Ascending aorta (tissue), 2 donors: ENCODE data around the gene GATB. TPM values are rescaled to one million over a fixed set of nuclear protein-coding genes. Genes with fewer than 3 reads are reported as not detected.

Experiments
- DNase-seq, 2 donors: peaks; one replicate each; pipeline ENCODE4 v3.0.0-alpha.2; 2019; ENCODE audit warnings: low spot score in 2 of 2
- H3K27ac ChIP-seq, 2 donors: fragments of 200-600 bp; sonication (generic); one replicate each; pipeline ENCODE4 v1.5.1; 2016 to 2017; ENCODE audit warnings: mild to moderate bottlenecking in 1 of 2
- H3K27me3 ChIP-seq: fragments of 200-600 bp; sonication (generic); one replicate; pipeline ENCODE4 v1.5.1; 2017
- H3K36me3 ChIP-seq, 2 donors: fragments of 200-600 bp; sonication (generic); one replicate each; pipeline ENCODE4 v1.5.1; 2016
- H3K4me1 ChIP-seq, 2 donors: fragments of 200-600 bp; sonication (generic); one replicate each; pipeline ENCODE4 v1.5.1; 2016 to 2017; ENCODE audit warnings: mild to moderate bottlenecking in 1 of 2
- H3K4me3 ChIP-seq, 2 donors: fragments of 200-600 bp; sonication (generic); one replicate each; pipeline ENCODE4 v1.5.1; 2016 to 2017; ENCODE audit warnings: mild to moderate bottlenecking in 1 of 2
- H3K9me3 ChIP-seq, 2 donors: fragments of 200-600 bp; sonication (generic); one replicate each; pipeline ENCODE4 v1.5.1; 2016
- intact Hi-C: fragments of 100-400 bp; cut with DNase I; formaldehyde crosslinking; loops from one replicate; pipeline ENCODE4 v1.15.1; 2023
- total RNA-seq: library from RNA; depleted of rRNA; stranded (reverse); fragments of >200 nt; gene quantifications from one replicate; pipeline ENCODE4 v1.1.0, GENCODE V29; 2016
- TF ChIP-seq, protein P1 (sequence below), 3 experiments: fragments of 200-600 bp in 2 of 3; fragments of 450-650 bp in 1 of 3; sonication (generic) in 2 of 3; IDR thresholded peaks; one replicate each; pipeline ENCODE4 v1.5.1; 2016 to 2019; ENCODE audit warnings: antibody characterized with exemption in 3 of 3, mild to moderate bottlenecking in 1 of 3, moderate library complexity in 1 of 3

The GATB gene
- total RNA-seq, 1 donor from 2014 or later, result 16.7 TPM

DNA sequence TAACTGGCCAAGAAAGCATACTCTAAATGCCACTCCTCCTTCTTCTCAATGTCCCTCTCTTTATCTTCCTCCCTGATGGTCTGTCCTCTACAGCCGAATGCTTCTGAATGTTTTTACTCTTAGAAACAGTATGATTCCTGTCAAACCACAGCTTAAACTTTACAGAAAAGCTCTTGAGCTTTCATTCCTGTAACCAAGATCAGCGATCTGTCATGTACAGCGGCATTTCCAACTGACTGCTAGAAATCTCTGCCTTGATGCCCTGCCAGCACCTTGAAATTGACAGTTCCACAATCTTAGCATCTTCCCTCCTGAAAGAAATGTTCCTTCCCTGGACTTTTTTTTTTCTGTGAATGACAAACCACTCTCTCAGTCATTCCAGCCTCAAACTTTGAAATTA lies 11.5 kb upstream of the GATB start:
- Histone ChIP-seq H3K4me1 (no peaks in the 10 kb centered on the region), H3K27ac (no peak overlapping the region), H3K36me3 (no peaks in the 10 kb centered on the region), H3K27me3 (no peaks in the 10 kb centered on the region), H3K9me3 (no peaks in the 10 kb centered on the region), H3K4me3 (no peak overlapping the region)
- TF ChIP-seq, protein P1, sequence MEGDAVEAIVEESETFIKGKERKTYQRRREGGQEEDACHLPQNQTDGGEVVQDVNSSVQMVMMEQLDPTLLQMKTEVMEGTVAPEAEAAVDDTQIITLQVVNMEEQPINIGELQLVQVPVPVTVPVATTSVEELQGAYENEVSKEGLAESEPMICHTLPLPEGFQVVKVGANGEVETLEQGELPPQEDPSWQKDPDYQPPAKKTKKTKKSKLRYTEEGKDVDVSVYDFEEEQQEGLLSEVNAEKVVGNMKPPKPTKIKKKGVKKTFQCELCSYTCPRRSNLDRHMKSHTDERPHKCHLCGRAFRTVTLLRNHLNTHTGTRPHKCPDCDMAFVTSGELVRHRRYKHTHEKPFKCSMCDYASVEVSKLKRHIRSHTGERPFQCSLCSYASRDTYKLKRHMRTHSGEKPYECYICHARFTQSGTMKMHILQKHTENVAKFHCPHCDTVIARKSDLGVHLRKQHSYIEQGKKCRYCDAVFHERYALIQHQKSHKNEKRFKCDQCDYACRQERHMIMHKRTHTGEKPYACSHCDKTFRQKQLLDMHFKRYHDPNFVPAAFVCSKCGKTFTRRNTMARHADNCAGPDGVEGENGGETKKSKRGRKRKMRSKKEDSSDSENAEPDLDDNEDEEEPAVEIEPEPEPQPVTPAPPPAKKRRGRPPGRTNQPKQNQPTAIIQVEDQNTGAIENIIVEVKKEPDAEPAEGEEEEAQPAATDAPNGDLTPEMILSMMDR (IDR thresholded peaks at IDR 0.05), result no peak
- intact Hi-C loops, result no loop called here
- DNase-seq, result no peak

DNA sequence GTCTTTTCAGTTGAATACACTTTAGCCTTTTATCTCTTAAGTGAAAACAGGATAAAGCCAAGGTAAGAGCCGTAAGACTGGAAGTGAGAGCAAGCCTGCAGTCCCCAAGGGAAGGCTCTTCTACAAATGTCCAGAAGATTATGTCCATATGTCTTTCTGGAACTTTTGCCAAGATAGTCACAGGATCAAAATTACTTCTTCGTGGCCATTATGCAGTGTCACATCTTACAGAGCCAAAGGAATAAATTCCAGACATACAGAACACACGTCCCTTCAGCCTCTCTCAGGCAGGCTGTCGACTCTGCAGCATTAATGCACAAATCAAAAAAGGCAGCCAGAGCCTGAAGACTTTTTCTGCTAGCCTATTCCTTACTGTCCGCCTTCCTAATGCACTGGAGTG lies 10.9 kb upstream of the GATB start:
- Histone ChIP-seq H3K4me3 (no peak overlapping the region), H3K27me3 (no peaks in the 10 kb centered on the region), H3K27ac (no peak overlapping the region), H3K36me3 (no peaks in the 10 kb centered on the region), H3K4me1 (no peaks in the 10 kb centered on the region), H3K9me3 (no peaks in the 10 kb centered on the region)
- TF ChIP-seq, protein P1 (IDR thresholded peaks at IDR 0.05), result no peak
- intact Hi-C loops, result no loop called here
- no peak for DNase-seq

DNA sequence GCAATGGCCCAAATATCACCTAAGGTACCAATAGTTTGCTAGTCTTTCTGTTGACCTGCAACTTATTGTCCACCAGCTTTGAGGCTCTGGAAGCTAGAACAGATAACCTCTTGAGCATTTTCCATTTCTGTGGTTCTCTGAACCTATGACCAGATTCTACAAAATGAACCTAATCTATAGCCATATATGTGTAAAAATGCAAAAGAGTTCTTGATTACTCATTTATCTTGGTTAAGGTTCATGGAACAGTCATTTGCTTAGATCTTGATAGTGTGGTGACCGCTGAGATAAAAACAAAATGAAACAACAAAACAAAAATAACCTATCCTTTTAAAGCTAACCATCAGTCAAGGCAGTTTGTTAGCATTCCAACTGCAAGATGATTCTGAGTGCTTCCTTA lies 9.3 kb upstream of the GATB start:
- H3K4me3 ChIP-seq, result no peak overlapping the region
- H3K27ac ChIP-seq, result no peak overlapping the region
- intact Hi-C loops, result no loop called here
- TF ChIP-seq, protein P1 (IDR thresholded peaks at IDR 0.05), result no peak
- H3K4me1 ChIP-seq, result no peaks in the 10 kb centered on the region
- H3K27me3 ChIP-seq, result no peaks in the 10 kb centered on the region
- H3K9me3 ChIP-seq, result no peaks in the 10 kb centered on the region
- H3K36me3 ChIP-seq, result no peaks in the 10 kb centered on the region
- DNase-seq, result no peak

DNA sequence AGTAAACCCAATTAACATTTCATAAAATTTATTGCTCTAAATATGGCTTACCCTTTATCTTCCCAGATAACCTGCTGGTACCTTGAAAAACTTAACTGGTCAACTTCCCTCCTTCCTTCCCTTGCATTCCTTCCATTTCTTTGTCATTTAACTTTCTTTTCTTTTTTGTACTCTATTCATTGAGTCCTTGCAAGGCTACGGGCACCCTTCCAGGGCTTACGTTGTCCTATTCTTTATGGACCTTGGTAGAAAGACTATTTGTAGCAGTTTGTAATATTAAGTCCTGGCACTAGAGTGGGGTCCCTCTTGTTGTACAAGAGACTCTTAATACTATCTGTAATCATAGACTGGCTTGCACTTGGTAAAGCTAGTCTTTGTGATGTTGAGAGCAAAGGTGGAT lies 8.0 kb upstream of the GATB start:
- intact Hi-C loops, result loop anchor here (10.0 kb wide), 1 partner anchor 586 kb away; no protein-coding TSS in a partner anchor
- no peaks in the 10 kb centered on the region for H3K27me3 ChIP-seq
- no peaks in the 10 kb centered on the region for H3K4me1 ChIP-seq
- TF ChIP-seq, protein P1 (IDR thresholded peaks at IDR 0.05), result no peak
- H3K36me3 ChIP-seq, result no peaks in the 10 kb centered on the region
- no peak for DNase-seq
- H3K4me3 ChIP-seq, result no peak overlapping the region
- no peaks in the 10 kb centered on the region for H3K9me3 ChIP-seq
- no peak overlapping the region for H3K27ac ChIP-seq

- Histone ChIP-seq H3K27me3 (no peaks in the 10 kb centered on the region), H3K4me1 (no peaks in the 10 kb centered on the region), H3K9me3 (no peaks in the 10 kb centered on the region), H3K4me3 (no peak overlapping the region), H3K27ac (no peak overlapping the region), H3K36me3 (no peaks in the 10 kb centered on the region)
- TF ChIP-seq, protein P1 (IDR thresholded peaks at IDR 0.05), result no peak
- intact Hi-C loops, result loop anchor here (10.0 kb wide), 1 partner anchor 588 kb away; no protein-coding TSS in a partner anchor
- no peak for DNase-seq
Measured at GRCh38 chr4:151766691-151767090, 5.9 kb upstream of the GATB start.

GRCh38 chr4:151760002-151760401 lies 805 bp downstream of the GATB start:
- Histone ChIP-seq H3K4me1 (peaks cover 0 to 4% of the 10 kb centered on the region in 2 donors), H3K36me3 (peaks cover 0 to 3% of the 10 kb centered on the region in 2 donors), H3K4me3 (peak overlapping the region; percentile 63 to 74), H3K27ac (no peak overlapping the region), H3K27me3 (no peaks in the 10 kb centered on the region), H3K9me3 (no peaks in the 10 kb centered on the region)
- no peak for DNase-seq
- TF ChIP-seq, protein P1 (IDR thresholded peaks at IDR 0.05), result no peak
- intact Hi-C loops, result loop anchor here (1.0 to 10.0 kb wide), 7 partner anchors 287 to 1019 kb away; partner anchors contain the start of genes ARFIP1, FBXW7, RPS3A and TIGD4
